ENCODE results near the gene PHLDA2. TPM values are rescaled to one million over a fixed set of nuclear protein-coding genes. Genes with fewer than 3 reads are reported as not detected.

PHLDA2 gene
- total and polyA plus RNA-seq, 9 of the 15 experiments (the other 6 are each of a cell fraction or from before 2014, with no cell fraction given): 0.43 to 42.4 (median 4.7) TPM

- TF ChIP-seq THRA (IDR thresholded peaks at IDR 0.05) (no peak), CREB1 (IDR thresholded peaks at IDR 0.05) (no peak; the same call in 1 of the 2 replicates), CREB1 (CRISPR knock-in tag; IDR thresholded peaks at IDR 0.05) (no peak), SMAD2 (IDR thresholded peaks at IDR 0.05; ENCODE audit: low read depth, low read length) (no peak), RBM25 (IDR thresholded peaks at IDR 0.05; ENCODE audit: low read depth, low read length, severe bottlenecking) (no peak), ZNF740 (CRISPR knock-in tag; IDR thresholded peaks at IDR 0.05) (no peak; the same call in 1 of the 2 replicates), ZNF740 (tag; IDR thresholded peaks at IDR 0.05) (no peak), FOS (IDR thresholded peaks at IDR 0.05; ENCODE audit: extremely low read depth, insufficient read length) (peak; percentile 14), PHF21A (IDR thresholded peaks at IDR 0.05; ENCODE audit: borderline replicate concordance, low read depth) (no peak), CREBBP (IDR thresholded peaks at IDR 0.05; ENCODE audit: low read depth, low read length) (no peak), IRF2 (CRISPR knock-in tag; IDR thresholded peaks at IDR 0.05) (no peak), ZNF75A (CRISPR knock-in tag; IDR thresholded peaks at IDR 0.05) (no peak), ZFP30 (CRISPR knock-in tag; IDR thresholded peaks at IDR 0.05; ENCODE audit: borderline replicate concordance) (no peak), CHD1 (IDR thresholded peaks at IDR 0.05; ENCODE audit: low read length) (no peak), NFIX (CRISPR knock-in tag; IDR thresholded peaks at IDR 0.05; ENCODE audit: low read depth) (no peak), HCFC1 (IDR thresholded peaks at IDR 0.05; ENCODE audit: low read depth, low read length) (no peak), CLOCK (CRISPR knock-in tag; IDR thresholded peaks at IDR 0.05; ENCODE audit: borderline replicate concordance) (no peak), THRAP3 (IDR thresholded peaks at IDR 0.05; ENCODE audit: borderline replicate concordance) (no peak), CSDE1 (IDR thresholded peaks at IDR 0.05) (no peak), ZNF311 (CRISPR knock-in tag; IDR thresholded peaks at IDR 0.05) (no peak), RAD51 (IDR thresholded peaks at IDR 0.05; ENCODE audit: borderline replicate concordance, low read depth) (no peak), RUNX1 (IDR thresholded peaks at IDR 0.05; ENCODE audit: low read depth) (no peak), ILF3 (IDR thresholded peaks at IDR 0.05; ENCODE audit: borderline replicate concordance) (no peak), PHF20 (IDR thresholded peaks at IDR 0.05; ENCODE audit: partially characterized antibody) (no peak), SPI1 (IDR thresholded peaks at IDR 0.05; ENCODE audit: borderline replicate concordance, low read depth, low read length) (no peak)
Measured at GRCh38 chr11:2929531-2929949, 320 bp upstream of the PHLDA2 start (continued).

Data from K562 (cell line).